H1 (cell line): ENCODE data around the gene CCDC83. TPM values are rescaled to one million over a fixed set of nuclear protein-coding genes. Genes with fewer than 3 reads are reported as not detected.

Experiments used
- CTCF ChIA-PET: fragments of 300-600 bp; sonication (Branson Sonifier 250); formaldehyde crosslinking; loops from one replicate; lab custom pipeline; 2021; ENCODE audit not compliant: partially characterized antibody; lab: Charles Lee
- POLR2A ChIA-PET: fragments of 300-600 bp; sonication (Branson Sonifier 250); formaldehyde crosslinking; loops from one replicate; lab custom pipeline; 2021; ENCODE audit warnings: inconsistent platforms; ENCODE audit not compliant: partially characterized antibody; lab: Charles Lee
- DNase-seq, 2 experiments: peaks; one replicate each; pipeline versions ENCODE4 v3.0.0 to v3.0.0-alpha.2; 2010 to 2022; ENCODE audit warnings: low spot score in 2 of 2, low read depth in 1 of 2, mixed read lengths in 1 of 2
- FAIRE-seq: peaks from 2 replicates; lab custom pipeline; 2011; peaks lifted over from hg19 to GRCh38; lab: Jason Lieb, UNC
- H2AFZ ChIP-seq: 2 replicates; pipeline ENCODE4 v1.8.1; 2012; ENCODE audit warnings: low read length, inconsistent platforms
- H2AK5ac ChIP-seq: 2 replicates; pipeline ENCODE4 v1.6.1; 2013; ENCODE audit warnings: low read depth, low read length
- H2BK120ac ChIP-seq: replicated peaks from 2 replicates; pipeline ENCODE3; 2013; ENCODE audit warnings: low read depth, low read length, inconsistent platforms
- H2BK12ac ChIP-seq: 2 replicates; pipeline ENCODE4 v1.6.1; 2013; ENCODE audit warnings: low read depth, low read length
- H2BK15ac ChIP-seq: 2 replicates; pipeline ENCODE4 v1.6.1; 2013; ENCODE audit warnings: low read length
- H2BK20ac ChIP-seq: 2 replicates; pipeline ENCODE4 v1.6.1; 2013; ENCODE audit warnings: low read length
- H2BK5ac ChIP-seq: 2 replicates; pipeline ENCODE4 v1.6.1; 2013; ENCODE audit warnings: low read depth, low read length
- H3K14ac ChIP-seq: 2 replicates; pipeline ENCODE4 v1.6.1; 2013; ENCODE audit warnings: inconsistent platforms; ENCODE audit not compliant: insufficient read length
- H3K18ac ChIP-seq: 2 replicates; pipeline ENCODE4 v1.6.1; 2013; ENCODE audit warnings: low read length; ENCODE audit errors: extremely low read depth
- H3K23ac ChIP-seq: 2 replicates; pipeline ENCODE4 v1.6.1; 2013; ENCODE audit warnings: inconsistent platforms; ENCODE audit not compliant: insufficient read length
- H3K23me2 ChIP-seq: 2 replicates; pipeline ENCODE4 v1.6.1; 2013; ENCODE audit warnings: low read depth, low read length
- H3K27ac ChIP-seq: 2 replicates; pipeline ENCODE4 v1.6.1; 2011; ENCODE audit warnings: low read depth, low read length, inconsistent platforms
- H3K27me3 ChIP-seq, 4 experiments: replicated peaks in 1 of 4; 1 replicate in 1 of 4; 2 replicates in 3 of 4; pipeline versions ENCODE4 v1.6.1 to v1.8.1; 2011 to 2013; ENCODE audit warnings: low read length in 3 of 4, mild to moderate bottlenecking in 3 of 4, inconsistent platforms in 2 of 4, mixed read lengths in 2 of 4, moderate library complexity in 1 of 4; ENCODE audit not compliant: control insufficient read depth in 3 of 4, insufficient read depth in 3 of 4; ENCODE audit errors: extremely low read depth in 1 of 4
- H3K36me3 ChIP-seq, 4 experiments: 2 replicates each; pipeline versions ENCODE4 v1.6.1 to v1.8.1; 2011 to 2013; ENCODE audit warnings: mild to moderate bottlenecking in 4 of 4, low read length in 3 of 4, moderate library complexity in 2 of 4, control low read depth in 1 of 4, inconsistent platforms in 1 of 4; ENCODE audit not compliant: insufficient read depth in 4 of 4, control insufficient read depth in 2 of 4
- H3K4ac ChIP-seq: replicated peaks from 2 replicates; pipeline ENCODE3; 2013; ENCODE audit warnings: low read length, low read depth, mixed read lengths, inconsistent platforms; ENCODE audit not compliant: insufficient read length
- H3K4me1 ChIP-seq, 4 experiments: replicated peaks in 1 of 4; 1 replicate in 1 of 4; 2 replicates in 3 of 4; pipeline versions ENCODE4 v1.6.1 to v1.8.1; 2011 to 2013; ENCODE audit warnings: low read length in 3 of 4, inconsistent platforms in 2 of 4, mixed read lengths in 1 of 4; ENCODE audit not compliant: insufficient read depth in 4 of 4, control insufficient read depth in 3 of 4
- H3K4me2 ChIP-seq, 2 experiments: 2 replicates each; pipeline versions ENCODE4 v1.6.1 to v1.8.1; 2011 to 2013; ENCODE audit warnings: low read depth in 2 of 2, low read length in 2 of 2, control low read depth in 1 of 2, inconsistent platforms in 1 of 2, mild to moderate bottlenecking in 1 of 2; ENCODE audit not compliant: insufficient read depth in 1 of 2
- H3K4me3 ChIP-seq, 4 experiments: fragments of 200-600, 300-600 bp in 1 of 4; sonication (generic), shearing (Covaris generic), sonication (Bioruptor Twin) in 1 of 4; 2 replicates each; pipeline versions ENCODE4 v1.5.1 to v1.8.1; 2011 to 2016; ENCODE audit warnings: low read length in 4 of 4, low read depth in 3 of 4, control low read depth in 2 of 4, inconsistent platforms in 2 of 4, mild to moderate bottlenecking in 2 of 4, mixed read lengths in 1 of 4, moderate library complexity in 1 of 4; ENCODE audit not compliant: insufficient read depth in 2 of 4; ENCODE audit errors: extremely low read depth in 1 of 4
- H3K56ac ChIP-seq: replicated peaks from 2 replicates; pipeline ENCODE3; 2013; ENCODE audit warnings: low read depth, mild to moderate bottlenecking, mixed read lengths, low read length, inconsistent platforms; ENCODE audit not compliant: insufficient read length
- H3K79me1 ChIP-seq: 2 replicates; pipeline ENCODE4 v1.6.1; 2013; ENCODE audit warnings: low read depth, low read length, control low read depth
- H3K79me2 ChIP-seq, 2 experiments: 2 replicates each; pipeline versions ENCODE4 v1.6.1 to v1.8.1; 2012 to 2013; ENCODE audit warnings: low read length in 2 of 2, mild to moderate bottlenecking in 2 of 2, inconsistent platforms in 1 of 2; ENCODE audit not compliant: insufficient read depth in 2 of 2, control insufficient read depth in 1 of 2
- H3K9ac ChIP-seq, 4 experiments: replicated peaks in 1 of 4; 1 replicate in 1 of 4; 2 replicates in 3 of 4; pipeline versions ENCODE4 v1.6.1 to v1.8.1; 2011 to 2013; ENCODE audit warnings: low read depth in 3 of 4, low read length in 3 of 4, control low read depth in 2 of 4, mild to moderate bottlenecking in 2 of 4, moderate library complexity in 2 of 4, inconsistent platforms in 1 of 4; ENCODE audit errors: extremely low read depth in 1 of 4
- H3K9me3 ChIP-seq, 2 experiments: 2 replicates each; pipeline versions ENCODE4 v1.6.1 to v1.8.1; 2012 to 2013; ENCODE audit warnings: mild to moderate bottlenecking in 2 of 2, moderate library complexity in 2 of 2, control low read depth in 1 of 2, inconsistent platforms in 1 of 2, low read depth in 1 of 2, low read length in 1 of 2, mixed read lengths in 1 of 2; ENCODE audit not compliant: insufficient read depth in 2 of 2
- H4K20me1 ChIP-seq, 2 experiments: replicated peaks in 1 of 2; 2 replicates each; pipeline versions ENCODE3 to v1.8.1; 2011 to 2013; ENCODE audit warnings: inconsistent platforms in 2 of 2, low read length in 2 of 2, mild to moderate bottlenecking in 1 of 2; ENCODE audit not compliant: insufficient read depth in 2 of 2, control insufficient read depth in 1 of 2
- H4K5ac ChIP-seq: 2 replicates; pipeline ENCODE4 v1.6.1; 2013; ENCODE audit warnings: low read length, low read depth, mixed read lengths, inconsistent platforms; ENCODE audit not compliant: insufficient read length
- H4K8ac ChIP-seq: 2 replicates; pipeline ENCODE4 v1.8.0; 2013; ENCODE audit warnings: mild to moderate bottlenecking, moderate library complexity, low read length, inconsistent platforms; ENCODE audit not compliant: insufficient read depth; ENCODE audit errors: extremely low read depth
- H4K91ac ChIP-seq: replicated peaks from 2 replicates; pipeline ENCODE3; 2013; ENCODE audit warnings: low read length, mixed read lengths, inconsistent platforms; ENCODE audit not compliant: insufficient read length
- BCL11A ChIP-seq, 2 experiments: IDR thresholded peaks; one replicate each; pipeline ENCODE4 v1.6.1; 2011; ENCODE audit warnings: low read depth in 2 of 2, low read length in 2 of 2, mild to moderate bottlenecking in 2 of 2
- CEBPB ChIP-seq: IDR thresholded peaks from 2 replicates; pipeline ENCODE4 v1.6.1; 2012; ENCODE audit warnings: low read depth, low read length
- CTBP2 ChIP-seq: IDR thresholded peaks from 2 replicates; pipeline ENCODE4 v1.7.0; 2011; ENCODE audit warnings: borderline replicate concordance, mild to moderate bottlenecking, moderate library complexity, mixed read lengths, low read length; ENCODE audit not compliant: insufficient read depth, insufficient read length
- FOSL1 ChIP-seq: IDR thresholded peaks from 2 replicates; pipeline ENCODE4 v1.6.1; 2011; ENCODE audit warnings: mild to moderate bottlenecking, low read depth, low read length, moderate library complexity; ENCODE audit not compliant: insufficient read depth
- GABPA ChIP-seq: IDR thresholded peaks from 2 replicates; pipeline ENCODE4 v1.6.1; 2011; ENCODE audit warnings: mild to moderate bottlenecking, low read length, moderate library complexity, borderline replicate concordance; ENCODE audit not compliant: insufficient read depth
- MAFK ChIP-seq: IDR thresholded peaks from 2 replicates; pipeline ENCODE4 v1.6.1; 2012; ENCODE audit warnings: low read depth, mild to moderate bottlenecking, improper control_type of control experiment, low read length
- NRF1 ChIP-seq: IDR thresholded peaks from 2 replicates; pipeline ENCODE4 v1.6.1; 2011; ENCODE audit warnings: mild to moderate bottlenecking, low read depth, low read length, improper control_type of control experiment
- POLR2A ChIP-seq, 2 experiments: IDR thresholded peaks; 1 replicate in 1 of 2; 2 replicates in 1 of 2; pipeline ENCODE4 v1.6.1; 2011; ENCODE audit warnings: low read depth in 2 of 2, low read length in 2 of 2, mild to moderate bottlenecking in 2 of 2; ENCODE audit errors: control extremely low read depth in 1 of 2
- SAP30 ChIP-seq: fragments of 300-600 bp; sonication (generic); IDR thresholded peaks from 2 replicates; pipeline ENCODE4 v1.7.1; 2012; ENCODE audit warnings: low read length, moderate library complexity, mild to moderate bottlenecking, inconsistent platforms; ENCODE audit not compliant: insufficient read depth, insufficient replicate concordance
- SIN3A ChIP-seq, 2 experiments: IDR thresholded peaks in 1 of 2; conservative IDR thresholded peaks in 1 of 2; 2 replicates each; pipeline ENCODE4 v1.6.1; 2011 to 2012; ENCODE audit warnings: low read length in 2 of 2, improper control_type of control experiment in 1 of 2, low read depth in 1 of 2, mild to moderate bottlenecking in 1 of 2
- SRF ChIP-seq: IDR thresholded peaks from 2 replicates; pipeline ENCODE4 v1.6.1; 2011; ENCODE audit warnings: mild to moderate bottlenecking, low read depth, low read length, moderate library complexity
- SUZ12 ChIP-seq: fragments of 200-600 bp; sonication (generic); IDR thresholded peaks from 2 replicates; pipeline ENCODE4 v1.6.1; 2012; ENCODE audit warnings: mild to moderate bottlenecking, inconsistent platforms, low read length, moderate library complexity, mixed read lengths
- TAF7 ChIP-seq: optimal IDR thresholded peaks from 2 replicates; pipeline ENCODE3; 2011; ENCODE audit warnings: low read depth, mild to moderate bottlenecking, inconsistent platforms, low read length, moderate library complexity, borderline replicate concordance
- YY1 ChIP-seq: IDR thresholded peaks from 2 replicates; pipeline ENCODE4 v1.6.1; 2011; ENCODE audit warnings: low read depth, mild to moderate bottlenecking, low read length
- WGBS, 2 experiments: shearing (Covaris generic) in 1 of 2; methylation state at CpG; one replicate each; pipeline versions ENCODE4 v1.1.6 to v1.1.7; 2013 to 2015; ENCODE audit warnings: low lambda C conversion rate in 2 of 2, mixed read lengths in 2 of 2, inconsistent platforms in 1 of 2, low coverage in 1 of 2, missing lambda C conversion rate in 1 of 2; ENCODE audit not compliant: insufficient replicate concordance in 2 of 2, insufficient coverage in 1 of 2, insufficient read length in 1 of 2; ENCODE audit errors: extremely low coverage in 1 of 2, missing lambda C conversion rate in 1 of 2; 5-methylcytosine and 5-hydroxymethylcytosine counted together
- polyA plus RNA-seq, 7 experiments: library from polyadenylated mRNA; depleted of rRNA in 3 of 7; stranded (reverse) in 5 of 7; unstranded in 2 of 7; fragments of >200 nt in 5 of 7; fragments of 200-250 nt in 2 of 7; gene quantifications; 1 replicate in 5 of 7; 2 replicates in 1 of 7; 4 replicates in 1 of 7; pipeline versions ENCODE4 v1.2.1 to v1.2.3, GENCODE V29; 2011 to 2013; ENCODE audit warnings: missing spikeins in 2 of 7, mixed read lengths in 2 of 7
- total RNA-seq: library from RNA; stranded (reverse); fragmentation: NEBNext Ultra II Directional; extraction: Animal tissue kit (Norgen Biotek cat#: 25700); gene quantifications from 2 replicates; pipeline ENCODE4 v1.2.1, GENCODE V29; 2021

CCDC83 gene
- total and polyA plus RNA-seq, 2 of the 8 experiments (the other 6 are each of a cell fraction or from before 2014, with no cell fraction given): not detected

DNA sequence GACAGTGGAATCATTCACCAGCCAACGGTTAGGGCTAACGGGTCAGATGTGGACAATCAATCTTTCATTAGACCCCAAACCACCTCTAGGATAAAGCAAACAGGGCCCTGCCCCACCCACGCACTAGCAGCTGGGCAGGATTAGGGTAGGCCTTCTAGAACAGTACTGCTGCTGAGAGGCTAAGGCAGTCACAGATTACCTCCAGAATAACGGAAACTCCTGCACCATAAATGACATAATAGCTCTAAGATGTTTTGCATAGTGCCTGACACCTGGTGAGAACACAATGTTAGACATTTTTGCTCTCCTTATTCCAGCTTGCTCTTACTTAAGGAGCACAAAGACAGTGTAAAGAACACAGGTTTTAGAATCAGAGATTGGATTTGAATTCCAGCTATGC lies 46.0 kb upstream of the CCDC83 start:
- Histone ChIP-seq H3K79me2 (no peaks in the 10 kb centered on the region), H3K27ac (no peak overlapping the region), H3K4me2 (peak overlapping the region in 1 of 2 experiments; percentile 91; a peak in 1 of 4 replicates), H4K8ac (no peak overlapping the region), H3K27me3 (peaks cover 0 to 35% (median 18%) of the 10 kb centered on the region in 4 experiments; a peak in 6 of 7 replicates), H3K56ac (no peak overlapping the region), H2AFZ (no peak overlapping the region), H3K18ac (no peak overlapping the region), H2BK120ac (no peak overlapping the region), H2BK5ac (no peak overlapping the region), H3K23me2 (peaks cover 10% of the 10 kb centered on the region; the same call in 1 of the 2 replicates), H3K4ac (peak overlapping the region; percentile 44), H2BK20ac (no peak overlapping the region), H4K5ac (no peak overlapping the region), H4K20me1 (no peaks in the 10 kb centered on the region), H3K14ac (no peak overlapping the region), H2BK12ac (no peak overlapping the region), H3K36me3 (no peaks in the 10 kb centered on the region), H2BK15ac (no peak overlapping the region), H3K4me1 (peaks cover 2 to 3% (median 2%) of the 10 kb centered on the region in 4 experiments; a peak in 5 of 7 replicates), H3K9me3 (no peaks in the 10 kb centered on the region), H3K79me1 (no peaks in the 10 kb centered on the region), H3K4me3 (no peak overlapping the region), H3K9ac (no peak overlapping the region), H3K23ac (no peak overlapping the region), H4K91ac (no peak overlapping the region), H2AK5ac (no peak overlapping the region)
- WGBS, 2 experiments: 84% methylated on average over 4 of the region's 4 CpGs; no CpG with 5 or more reads in 1 of the 2 experiments
- CTCF ChIA-PET: interaction anchor here (0.6 to 3.6 kb wide), 18 partner anchors 11 to 406 kb away, joined by 3 to 22 read pairs (median 4); partner anchors contain the start of gene CCDC83
- DNase-seq (no peak), FAIRE-seq (no peak)
- POLR2A ChIA-PET: interaction anchor here (1.1 kb wide), 1 partner anchor 91 kb away, joined by 3 read pairs; no protein-coding TSS in a partner anchor
- no peak for TF ChIP-seq NRF1
- no peak for TF ChIP-seq SUZ12
- TF ChIP-seq BCL11A (IDR thresholded peaks at IDR 0.05; ENCODE audit: low read depth in 2 of 2, low read length in 2 of 2): no peak
- no peak for TF ChIP-seq FOSL1
- no peak for TF ChIP-seq MAFK
- no peak for TF ChIP-seq POLR2A (IDR thresholded peaks at IDR 0.05; ENCODE audit: control extremely low read depth in 1 of 2, low read depth in 2 of 2, low read length in 2 of 2)
- TF ChIP-seq CTBP2: no peak
- no peak for TF ChIP-seq GABPA
- TF ChIP-seq SIN3A (conservative IDR thresholded peaks at IDR 0.05 in 1 of 2, IDR thresholded peaks at IDR 0.05 in 1 of 2; ENCODE audit: low read depth in 1 of 2, low read length in 2 of 2): no peak
- TF ChIP-seq SRF: no peak
- no peak for TF ChIP-seq SAP30
- no peak for TF ChIP-seq TAF7
- TF ChIP-seq YY1: no peak
- no peak for TF ChIP-seq CEBPB
